Stimulated activated CD8-positive, alpha-beta memory T cell treated with anti-CD3 and anti-CD28 coated beads, Interleukin-12 subunit alpha, Interleukin-12 subunit beta, amount 100 ng/mL, for 24 hours (primary cell): ENCODE data around the gene MB.

Experiments used
- DNase-seq: peaks from one replicate; pipeline ENCODE4 v3.0.0-alpha.2; 2020; ENCODE audit errors: extremely low read depth

Gene MB

GRCh38 chr22:35593891-35594470 lies 23.1 kb downstream of the MB start:
- DNase-seq: no peak

GRCh38 chr22:35593071-35593890 lies 23.8 kb downstream of the MB start:
- no peak for DNase-seq

- no peak for DNase-seq
Observed at GRCh38 chr22:35592418-35592967, 24.6 kb downstream of the MB start.

GRCh38 chr22:35591714-35592417 lies 25.3 kb downstream of the MB start:
- DNase-seq: no peak

GRCh38 chr22:35590634-35591295 lies 26.4 kb downstream of the MB start:
- no peak for DNase-seq

- no peak for DNase-seq
Observed at GRCh38 chr22:35589756-35590093, 27.4 kb downstream of the MB start.

GRCh38 chr22:35589071-35589755 lies 27.9 kb downstream of the MB start:
- no peak for DNase-seq

GRCh38 chr22:35587896-35588295 lies 29.2 kb downstream of the MB start:
- DNase-seq: no peak

- DNase-seq: no peak
Observed at GRCh38 chr22:35587447-35587870, 29.7 kb downstream of the MB start.

GRCh38 chr22:35586771-35587170 lies 30.4 kb downstream of the MB start:
- no peak for DNase-seq

- peak; percentile 17 for DNase-seq
Observed at GRCh38 chr22:35582861-35583670, 34.1 kb downstream of the MB start.

- no peak for DNase-seq
Observed at GRCh38 chr22:35582218-35582860, 34.8 kb downstream of the MB start.

- no peak for DNase-seq
Observed at GRCh38 chr22:35581023-35581413, 36.1 kb downstream of the MB start.

GRCh38 chr22:35580351-35581022 lies 36.6 kb downstream of the MB start:
- DNase-seq: no peak

GRCh38 chr22:35578836-35579575 lies 38.1 kb downstream of the MB start:
- DNase-seq: no peak

GRCh38 chr22:35577799-35578659 lies 39.1 kb downstream of the MB start:
- DNase-seq: no peak

GRCh38 chr22:35576671-35577070 lies 40.5 kb downstream of the MB start:
- no peak for DNase-seq
